ENCODE measurements around the gene UBXN7.
"Not testable (repeated sequence)": the region's sequence is repeated elsewhere in the genome, so short reads cannot be mapped to it uniquely, and the experiment has no call there.

Gene UBXN7

GRCh38 chr3:196454935-196455334 is 22.7 kb upstream of the UBXN7 start:
- no peaks in the 10 kb centered on the region for H3K9me3 ChIP-seq (ENCODE audit: control insufficient read depth, insufficient read depth, low read length)
- H3K4me1 ChIP-seq (ENCODE audit: control insufficient read depth, insufficient read depth, low read length): no peaks in the 10 kb centered on the region
- no peak overlapping the region for H3K4me3 ChIP-seq (ENCODE audit: low read length)
- H3K27me3 ChIP-seq (ENCODE audit: control insufficient read depth, insufficient read depth, low read length): no peaks in the 10 kb centered on the region
- WGBS (ENCODE audit: insufficient coverage, insufficient read length): no CpG with 5 or more reads among the region's 6 CpGs
- no peaks in the 10 kb centered on the region for H3K36me3 ChIP-seq (ENCODE audit: control insufficient read depth, insufficient read depth, low read length)
- H3K27ac ChIP-seq (ENCODE audit: low read length): no peak overlapping the region
- no peak for DNase-seq (ENCODE audit: low read depth, low spot score)

- WGBS (ENCODE audit: insufficient coverage, insufficient read length): no CpG with 5 or more reads among the region's 7 CpGs
- DNase-seq (ENCODE audit: low read depth, low spot score): peak; percentile 27
- H3K27ac ChIP-seq (ENCODE audit: low read length): not testable (repeated sequence)
Measured at GRCh38 chr3:196445391-196445790, 13.2 kb upstream of the UBXN7 start.

GRCh38 chr3:196444500-196444894 is 12.3 kb upstream of the UBXN7 start:
- Histone ChIP-seq H3K27ac (ENCODE audit: low read length) (no peak overlapping the region), H3K27me3 (ENCODE audit: control insufficient read depth, insufficient read depth, low read length) (no peaks in the 10 kb centered on the region), H3K4me1 (ENCODE audit: control insufficient read depth, insufficient read depth, low read length) (no peaks in the 10 kb centered on the region), H3K36me3 (ENCODE audit: control insufficient read depth, insufficient read depth, low read length) (no peaks in the 10 kb centered on the region), H3K9me3 (ENCODE audit: control insufficient read depth, insufficient read depth, low read length) (no peaks in the 10 kb centered on the region), H3K4me3 (ENCODE audit: low read length) (no peak overlapping the region)
- DNase-seq (ENCODE audit: low read depth, low spot score): no peak
- WGBS (ENCODE audit: insufficient coverage, insufficient read length): no CpG with 5 or more reads among the region's 2 CpGs

More at GRCh38 chr3:196445391-196445790, 13.2 kb upstream of the UBXN7 start:
- H3K4me1 ChIP-seq (ENCODE audit: control insufficient read depth, insufficient read depth, low read length); H3K36me3 ChIP-seq (ENCODE audit: control insufficient read depth, insufficient read depth, low read length); H3K4me3 ChIP-seq (ENCODE audit: low read length); H3K27me3 ChIP-seq (ENCODE audit: control insufficient read depth, insufficient read depth, low read length); H3K9me3 ChIP-seq (ENCODE audit: control insufficient read depth, insufficient read depth, low read length): not testable (repeated sequence)

GRCh38 chr3:196440696-196441095 is 8.5 kb upstream of the UBXN7 start:
- H3K4me1 ChIP-seq (ENCODE audit: control insufficient read depth, insufficient read depth, low read length): no peaks in the 10 kb centered on the region
- no CpG with 5 or more reads among the region's 3 CpGs for WGBS (ENCODE audit: insufficient coverage, insufficient read length)

GRCh38 chr3:196440041-196440537 is 7.9 kb upstream of the UBXN7 start:
- no peak for DNase-seq (ENCODE audit: low read depth, low spot score)
- no peaks in the 10 kb centered on the region for H3K9me3 ChIP-seq (ENCODE audit: control insufficient read depth, insufficient read depth, low read length)
- H3K36me3 ChIP-seq (ENCODE audit: control insufficient read depth, insufficient read depth, low read length): no peaks in the 10 kb centered on the region
- H3K4me3 ChIP-seq (ENCODE audit: low read length): no peak overlapping the region
- H3K4me1 ChIP-seq (ENCODE audit: control insufficient read depth, insufficient read depth, low read length): no peaks in the 10 kb centered on the region
- WGBS (ENCODE audit: insufficient coverage, insufficient read length): no CpG with 5 or more reads among the region's 6 CpGs
- H3K27me3 ChIP-seq (ENCODE audit: control insufficient read depth, insufficient read depth, low read length): no peaks in the 10 kb centered on the region
- H3K27ac ChIP-seq (ENCODE audit: low read length): no peak overlapping the region

More at GRCh38 chr3:196440696-196441095, 8.5 kb upstream of the UBXN7 start:
- DNase-seq (ENCODE audit: low read depth, low spot score): no peak
- H3K9me3 ChIP-seq (ENCODE audit: control insufficient read depth, insufficient read depth, low read length): no peaks in the 10 kb centered on the region
- no peaks in the 10 kb centered on the region for H3K27me3 ChIP-seq (ENCODE audit: control insufficient read depth, insufficient read depth, low read length)
- no peak overlapping the region for H3K4me3 ChIP-seq (ENCODE audit: low read length)
- no peak overlapping the region for H3K27ac ChIP-seq (ENCODE audit: low read length)
- H3K36me3 ChIP-seq (ENCODE audit: control insufficient read depth, insufficient read depth, low read length): no peaks in the 10 kb centered on the region

- DNase-seq (ENCODE audit: low read depth, low spot score): no peak
- Histone ChIP-seq H3K4me3 (ENCODE audit: low read length) (peak overlapping the region; percentile 93), H3K27me3 (ENCODE audit: control insufficient read depth, insufficient read depth, low read length) (no peaks in the 10 kb centered on the region), H3K36me3 (ENCODE audit: control insufficient read depth, insufficient read depth, low read length) (no peaks in the 10 kb centered on the region), H3K27ac (ENCODE audit: low read length) (no peak overlapping the region), H3K9me3 (ENCODE audit: control insufficient read depth, insufficient read depth, low read length) (no peaks in the 10 kb centered on the region), H3K4me1 (ENCODE audit: control insufficient read depth, insufficient read depth, low read length) (no peaks in the 10 kb centered on the region)
- no CpG with 5 or more reads among the region's 50 CpGs for WGBS (ENCODE audit: insufficient coverage, insufficient read length)
Measured at GRCh38 chr3:196431181-196432136, 768 bp downstream of the UBXN7 start.

- no peaks in the 10 kb centered on the region for H3K27me3 ChIP-seq (ENCODE audit: control insufficient read depth, insufficient read depth, low read length)
- H3K4me3 ChIP-seq (ENCODE audit: low read length): no peak overlapping the region
- no CpG with 5 or more reads among the region's 6 CpGs for WGBS (ENCODE audit: insufficient coverage, insufficient read length)
- 0 out of 2 replicates have a peak, but pooled peaks cover under 1% of the 10 kb centered on the region for H3K4me1 ChIP-seq (ENCODE audit: control insufficient read depth, insufficient read depth, low read length)
- H3K9me3 ChIP-seq (ENCODE audit: control insufficient read depth, insufficient read depth, low read length): no peaks in the 10 kb centered on the region
- DNase-seq (ENCODE audit: low read depth, low spot score): no peak
- no peak overlapping the region for H3K27ac ChIP-seq (ENCODE audit: low read length)
- no peaks in the 10 kb centered on the region for H3K36me3 ChIP-seq (ENCODE audit: control insufficient read depth, insufficient read depth, low read length)
Measured at GRCh38 chr3:196428041-196428440, 4.2 kb downstream of the UBXN7 start.

GRCh38 chr3:196424421-196424820 is 7.8 kb downstream of the UBXN7 start:
- H3K27me3 ChIP-seq (ENCODE audit: control insufficient read depth, insufficient read depth, low read length); H3K4me1 ChIP-seq (ENCODE audit: control insufficient read depth, insufficient read depth, low read length); H3K27ac ChIP-seq (ENCODE audit: low read length); H3K4me3 ChIP-seq (ENCODE audit: low read length); H3K36me3 ChIP-seq (ENCODE audit: control insufficient read depth, insufficient read depth, low read length); H3K9me3 ChIP-seq (ENCODE audit: control insufficient read depth, insufficient read depth, low read length); DNase-seq (ENCODE audit: low read depth, low spot score): not testable (repeated sequence)
- no CpG with 5 or more reads among the region's 6 CpGs for WGBS (ENCODE audit: insufficient coverage, insufficient read length)

- Histone ChIP-seq H3K27ac (ENCODE audit: low read length) (no peak overlapping the region), H3K27me3 (ENCODE audit: control insufficient read depth, insufficient read depth, low read length) (no peaks in the 10 kb centered on the region), H3K4me3 (ENCODE audit: low read length) (no peak overlapping the region), H3K9me3 (ENCODE audit: control insufficient read depth, insufficient read depth, low read length) (no peaks in the 10 kb centered on the region), H3K36me3 (ENCODE audit: control insufficient read depth, insufficient read depth, low read length) (no peaks in the 10 kb centered on the region), H3K4me1 (ENCODE audit: control insufficient read depth, insufficient read depth, low read length) (0 out of 2 replicates have a peak, but pooled peaks cover 1% of the 10 kb centered on the region)
- WGBS (ENCODE audit: insufficient coverage, insufficient read length): no CpG with 5 or more reads among the region's 10 CpGs
- DNase-seq (ENCODE audit: low read depth, low spot score): no peak
Measured at GRCh38 chr3:196423044-196423781, 9.0 kb downstream of the UBXN7 start.

- not testable (repeated sequence) for H3K4me1 ChIP-seq (ENCODE audit: control insufficient read depth, insufficient read depth, low read length); H3K27ac ChIP-seq (ENCODE audit: low read length); H3K36me3 ChIP-seq (ENCODE audit: control insufficient read depth, insufficient read depth, low read length); H3K4me3 ChIP-seq (ENCODE audit: low read length); H3K27me3 ChIP-seq (ENCODE audit: control insufficient read depth, insufficient read depth, low read length); DNase-seq (ENCODE audit: low read depth, low spot score); H3K9me3 ChIP-seq (ENCODE audit: control insufficient read depth, insufficient read depth, low read length)
- no CpG with 5 or more reads among the region's 5 CpGs for WGBS (ENCODE audit: insufficient coverage, insufficient read length)
Measured at GRCh38 chr3:196421668-196422067, 10.6 kb downstream of the UBXN7 start.
